ENCODE data around the gene MYO1H.

MYO1H gene

GRCh38 chr12:109307051-109307450 is 40.6 kb upstream of the MYO1H start (continued):
- TF ChIP-seq, protein P1, sequence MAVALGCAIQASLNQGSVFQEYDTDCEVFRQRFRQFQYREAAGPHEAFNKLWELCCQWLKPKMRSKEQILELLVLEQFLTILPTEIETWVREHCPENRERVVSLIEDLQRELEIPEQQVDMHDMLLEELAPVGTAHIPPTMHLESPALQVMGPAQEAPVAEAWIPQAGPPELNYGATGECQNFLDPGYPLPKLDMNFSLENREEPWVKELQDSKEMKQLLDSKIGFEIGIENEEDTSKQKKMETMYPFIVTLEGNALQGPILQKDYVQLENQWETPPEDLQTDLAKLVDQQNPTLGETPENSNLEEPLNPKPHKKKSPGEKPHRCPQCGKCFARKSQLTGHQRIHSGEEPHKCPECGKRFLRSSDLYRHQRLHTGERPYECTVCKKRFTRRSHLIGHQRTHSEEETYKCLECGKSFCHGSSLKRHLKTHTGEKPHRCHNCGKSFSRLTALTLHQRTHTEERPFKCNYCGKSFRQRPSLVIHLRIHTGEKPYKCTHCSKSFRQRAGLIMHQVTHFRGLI (tag by site-specific recombination; IDR thresholded peaks at IDR 0.05) = no peak
- TF ChIP-seq ZNF600 (tag by site-specific recombination; IDR thresholded peaks at IDR 0.05) (peak; percentile 42), OSR2 (tag by site-specific recombination; IDR thresholded peaks at IDR 0.05) (peak; percentile 77), ZNF394 (tag by site-specific recombination; IDR thresholded peaks at IDR 0.05; ENCODE audit: borderline replicate concordance) (no peak), ZNF610 (tag by site-specific recombination; IDR thresholded peaks at IDR 0.05; ENCODE audit: borderline replicate concordance) (no peak), ZNF155 (tag by site-specific recombination; IDR thresholded peaks at IDR 0.05) (no peak), ZNF488 (tag by site-specific recombination; IDR thresholded peaks at IDR 0.05) (no peak), ZFHX2 (tag by site-specific recombination; conservative IDR thresholded peaks at IDR 0.05) (no peak), GLIS1 (tag by site-specific recombination; IDR thresholded peaks at IDR 0.05) (peak; percentile 75), ZNF10 (tag by site-specific recombination; IDR thresholded peaks at IDR 0.05) (no peak), ZNF596 (tag by site-specific recombination; IDR thresholded peaks at IDR 0.05) (peak; percentile 81; the same call in 1 of the 2 replicates), SALL2 (tag by site-specific recombination; IDR thresholded peaks at IDR 0.05; ENCODE audit: borderline replicate concordance) (no peak), ZNF555 (tag by site-specific recombination; conservative IDR thresholded peaks at IDR 0.05) (no peak), ZNF639 (tag by site-specific recombination; IDR thresholded peaks at IDR 0.05) (no peak), ZNF350 (tag by site-specific recombination; IDR thresholded peaks at IDR 0.05) (no peak), ZXDB (tag by site-specific recombination; IDR thresholded peaks at IDR 0.05) (no peak), ZFP3 (tag by site-specific recombination; IDR thresholded peaks at IDR 0.05; ENCODE audit: low read depth) (no peak), ZNF169 (tag by site-specific recombination; IDR thresholded peaks at IDR 0.05) (no peak), ZNF24 (tag by site-specific recombination; IDR thresholded peaks at IDR 0.05) (no peak), ZNF791 (tag by site-specific recombination; IDR thresholded peaks at IDR 0.05) (no peak), ZNF341 (tag by site-specific recombination; IDR thresholded peaks at IDR 0.05; ENCODE audit: low read depth) (peak; percentile 93), AEBP2 (tag by site-specific recombination; IDR thresholded peaks at IDR 0.05; ENCODE audit: borderline replicate concordance) (no peak)
